NCI-H226 (cell line): Measurements from ENCODE around the gene B4GALNT1.
"Not testable (repeated sequence)": the region's sequence is repeated elsewhere in the genome, so short reads cannot be mapped to it uniquely, and the experiment has no call there.

Experiments
- DNase-seq: peaks from one replicate; pipeline ENCODE4 v3.0.0-alpha.2; 2015

The B4GALNT1 gene

GRCh38 chr12:57632958-57633840 lies at the start of gene B4GALNT1:
Gene B4GALNT1, minus strand, starts transcription at chr12:57633201. Its CDS starts 1,069 bp downstream, at chr12:57632132.
- DNase-seq = peak; percentile 64

- no peak for DNase-seq
Observed at GRCh38 chr12:57679697-57680096, 46.7 kb upstream of the B4GALNT1 start.

- not testable (repeated sequence) for DNase-seq
Observed at GRCh38 chr12:57677947-57678346, 44.9 kb upstream of the B4GALNT1 start.

- no peak for DNase-seq
Observed at GRCh38 chr12:57674691-57675090, 41.7 kb upstream of the B4GALNT1 start.

GRCh38 chr12:57672801-57673200 lies 39.8 kb upstream of the B4GALNT1 start:
- DNase-seq = no peak

- DNase-seq = not testable (repeated sequence)
Observed at GRCh38 chr12:57671811-57672210, 38.8 kb upstream of the B4GALNT1 start.

GRCh38 chr12:57669691-57670090 lies 36.7 kb upstream of the B4GALNT1 start:
- not testable (repeated sequence) for DNase-seq

- no peak for DNase-seq
Observed at GRCh38 chr12:57666897-57667296, 33.9 kb upstream of the B4GALNT1 start.

- DNase-seq = not testable (repeated sequence)
Observed at GRCh38 chr12:57665066-57665820, 32.2 kb upstream of the B4GALNT1 start.

- DNase-seq = no peak
Observed at GRCh38 chr12:57661376-57661775, 28.4 kb upstream of the B4GALNT1 start.

GRCh38 chr12:57658890-57659289 lies 25.9 kb upstream of the B4GALNT1 start:
- no peak for DNase-seq

- no peak for DNase-seq
Observed at GRCh38 chr12:57657744-57658143, 24.7 kb upstream of the B4GALNT1 start.

GRCh38 chr12:57656408-57656807 lies 23.4 kb upstream of the B4GALNT1 start:
- DNase-seq = not testable (repeated sequence)

GRCh38 chr12:57655541-57656240 lies 22.7 kb upstream of the B4GALNT1 start:
- DNase-seq = no peak

- DNase-seq = no peak
Observed at GRCh38 chr12:57654042-57654441, 21.0 kb upstream of the B4GALNT1 start.

- DNase-seq = not testable (repeated sequence)
Observed at GRCh38 chr12:57646659-57647049, 13.7 kb upstream of the B4GALNT1 start.

GRCh38 chr12:57645990-57646658 lies 13.1 kb upstream of the B4GALNT1 start:
- DNase-seq = peak; percentile 53

- DNase-seq = no peak
Observed at GRCh38 chr12:57641699-57642442, 8.9 kb upstream of the B4GALNT1 start.

- no peak for DNase-seq
Observed at GRCh38 chr12:57640175-57641042, 7.4 kb upstream of the B4GALNT1 start.

- no peak for DNase-seq
Observed at GRCh38 chr12:57638096-57638495, 5.1 kb upstream of the B4GALNT1 start.

- no peak for DNase-seq
Observed at GRCh38 chr12:57637364-57637763, 4.4 kb upstream of the B4GALNT1 start.
